B cell (primary cell): Measurements from ENCODE around the gene CISH. TPM values are rescaled to one million over a fixed set of nuclear protein-coding genes. Genes with fewer than 3 reads are reported as not detected.

Experiments used
- ATAC-seq: fragments of 200-7000 bp; cut with Tn5 transposase; one replicate; pipeline ENCODE4 v1.10.0; 2021; ENCODE audit warnings: low read depth, mild to moderate bottlenecking, moderate number of reproducible peaks, moderate library complexity
- CTCF ChIA-PET: fragments of 350-600 bp; sonication (Branson Sonifier 250); formaldehyde crosslinking; loops from one replicate; lab custom pipeline; 2021; ENCODE audit warnings: antibody characterized with exemption, inconsistent platforms; lab: Charles Lee
- POLR2A ChIA-PET: fragments of 350-600 bp; sonication (Branson Sonifier 250); formaldehyde crosslinking; loops from one replicate; lab custom pipeline; 2021; ENCODE audit warnings: antibody characterized with exemption; lab: Charles Lee
- DNase-seq: peaks from one replicate; pipeline ENCODE4 v3.0.0; 2013
- H2AFZ ChIP-seq: 2 replicates; pipeline ENCODE4 v1.6.1; 2012; ENCODE audit warnings: mild to moderate bottlenecking, low read depth, low read length; ENCODE audit not compliant: insufficient read depth, poor library complexity, severe bottlenecking
- H3K27ac ChIP-seq, 2 donors: 1 replicate in 1 of 2; 2 replicates in 1 of 2; pipeline ENCODE4 v1.5.1; 2012 to 2013; ENCODE audit warnings: low read length in 2 of 2, mild to moderate bottlenecking in 2 of 2, moderate library complexity in 1 of 2
- H3K27me3 ChIP-seq, 4 experiments: fragments of 200-600 bp in 1 of 4; sonication (generic) in 1 of 4; replicated peaks in 1 of 4; 1 replicate in 2 of 4; 2 replicates in 2 of 4; pipeline versions ENCODE4 v1.6.1 to v1.7.0; 2013 to 2016; ENCODE audit warnings: low read length in 3 of 4, mild to moderate bottlenecking in 2 of 4, mixed read lengths in 1 of 4, moderate library complexity in 1 of 4; ENCODE audit not compliant: insufficient read depth in 4 of 4, control insufficient read depth in 3 of 4; ENCODE audit errors: control extremely low read depth in 1 of 4
- H3K36me3 ChIP-seq, 2 experiments: replicated peaks in 1 of 2; 1 replicate in 1 of 2; 2 replicates in 1 of 2; pipeline versions ENCODE4 v1.6.1 to v1.7.1; 2013; ENCODE audit warnings: low read length in 1 of 2; ENCODE audit not compliant: insufficient read depth in 2 of 2, control insufficient read depth in 1 of 2; ENCODE audit errors: control extremely low read depth in 1 of 2, extremely low read depth in 1 of 2
- H3K4me1 ChIP-seq, 2 donors: fragments of 200-600 bp in 1 of 2; sonication (generic) in 1 of 2; 1 replicate in 1 of 2; 2 replicates in 1 of 2; pipeline versions ENCODE4 v1.5.1 to v1.6.1; 2013 to 2017; ENCODE audit warnings: low read length in 2 of 2; ENCODE audit not compliant: control insufficient read depth in 2 of 2, insufficient read depth in 2 of 2
- H3K4me2 ChIP-seq: replicated peaks from 2 replicates; pipeline ENCODE3; 2012; ENCODE audit warnings: mild to moderate bottlenecking, low read depth, low read length; ENCODE audit not compliant: poor library complexity, severe bottlenecking
- H3K4me3 ChIP-seq, 5 experiments: fragments of 200-600 bp in 1 of 5; sonication (generic) in 1 of 5; 1 replicate in 3 of 5; 2 replicates in 2 of 5; pipeline versions ENCODE4 v1.5.1 to v1.7.0; 2011 to 2016; ENCODE audit warnings: low read length in 4 of 5, mild to moderate bottlenecking in 4 of 5, low read depth in 2 of 5, control low read depth in 1 of 5, moderate library complexity in 1 of 5; ENCODE audit not compliant: insufficient read depth in 1 of 5; ENCODE audit errors: control extremely low read depth in 1 of 5, extremely low read depth in 1 of 5
- H3K79me2 ChIP-seq: fragments of 200-600 bp; sonication (generic); one replicate; pipeline ENCODE4 v1.6.0; 2016; ENCODE audit warnings: low read length; ENCODE audit not compliant: control insufficient read depth, insufficient read depth
- H3K9ac ChIP-seq: fragments of 200-600 bp; sonication (generic); 2 replicates; pipeline ENCODE4 v1.6.1; 2017; ENCODE audit warnings: mild to moderate bottlenecking, low read length, moderate library complexity
- H3K9me3 ChIP-seq, 3 donors: one replicate each; pipeline versions ENCODE4 v1.6.1 to v1.7.1; 2013; ENCODE audit warnings: low read length in 2 of 3; ENCODE audit not compliant: control insufficient read depth in 2 of 3, insufficient read depth in 1 of 3; ENCODE audit errors: control extremely low read depth in 1 of 3
- H4K20me1 ChIP-seq: 2 replicates; pipeline ENCODE4 v1.6.0; 2012; ENCODE audit warnings: mild to moderate bottlenecking, low read length; ENCODE audit not compliant: insufficient read depth, control insufficient read depth, poor library complexity, severe bottlenecking
- H3K27ac Mint-ChIP-seq: one replicate; pipeline ENCODE4 v1.8.0; 2021; ENCODE audit warnings: mixed read lengths
- H3K27me3 Mint-ChIP-seq: one replicate; pipeline ENCODE4 v1.8.0; 2021; ENCODE audit warnings: mixed read lengths
- H3K4me1 Mint-ChIP-seq: one replicate; pipeline ENCODE4 v1.8.0; 2021; ENCODE audit warnings: mixed read lengths
- H3K4me3 Mint-ChIP-seq: one replicate; pipeline ENCODE4 v1.8.0; 2021; ENCODE audit warnings: mixed read lengths
- H3K9me3 Mint-ChIP-seq: one replicate; pipeline ENCODE4 v1.8.0; 2022; ENCODE audit warnings: mixed read lengths; ENCODE audit not compliant: insufficient read depth
- EZH2 ChIP-seq: IDR thresholded peaks from 2 replicates; pipeline ENCODE4 v1.6.1; 2012; ENCODE audit warnings: borderline replicate concordance, low read depth, mild to moderate bottlenecking, moderate library complexity, low read length; ENCODE audit not compliant: insufficient read depth, poor library complexity, severe bottlenecking
- WGBS: methylation state at CpG from one replicate; pipeline ENCODE4 v1.1.5; 2013; ENCODE audit warnings: missing lambda C conversion rate; ENCODE audit not compliant: insufficient coverage; 5-methylcytosine and 5-hydroxymethylcytosine counted together
- intact Hi-C: fragments of 100-400 bp; cut with micrococcal nuclease; formaldehyde crosslinking; loops from one replicate; pipeline ENCODE4 v1.10.0; 2022
- polyA plus RNA-seq: library from polyadenylated mRNA; depleted of rRNA; stranded (reverse); fragments of >200 nt; gene quantifications from 2 replicates; pipeline ENCODE4 v1.2.3, GENCODE V29; 2012
- total RNA-seq, 2 donors: library from RNA; stranded (reverse); fragments of 120-200 nt in 1 of 2; gene quantifications; 1 replicate in 1 of 2; 2 replicates in 1 of 2; pipeline versions ENCODE4 v1.2.3 to v1.2.4, GENCODE V29; 2013 to 2022
- TF ChIP-seq, protein P1 (sequence below): fragments of 200-600 bp; IDR thresholded peaks from one replicate; pipeline ENCODE4 v1.8.0; 2022; ENCODE audit warnings: antibody characterized with exemption, mild to moderate bottlenecking

The CISH gene
- total and polyA plus RNA-seq, 2 donors (not counting 1 experiment from before 2014, with no cell fraction given): 2.3 to 3.5 TPM

DNA sequence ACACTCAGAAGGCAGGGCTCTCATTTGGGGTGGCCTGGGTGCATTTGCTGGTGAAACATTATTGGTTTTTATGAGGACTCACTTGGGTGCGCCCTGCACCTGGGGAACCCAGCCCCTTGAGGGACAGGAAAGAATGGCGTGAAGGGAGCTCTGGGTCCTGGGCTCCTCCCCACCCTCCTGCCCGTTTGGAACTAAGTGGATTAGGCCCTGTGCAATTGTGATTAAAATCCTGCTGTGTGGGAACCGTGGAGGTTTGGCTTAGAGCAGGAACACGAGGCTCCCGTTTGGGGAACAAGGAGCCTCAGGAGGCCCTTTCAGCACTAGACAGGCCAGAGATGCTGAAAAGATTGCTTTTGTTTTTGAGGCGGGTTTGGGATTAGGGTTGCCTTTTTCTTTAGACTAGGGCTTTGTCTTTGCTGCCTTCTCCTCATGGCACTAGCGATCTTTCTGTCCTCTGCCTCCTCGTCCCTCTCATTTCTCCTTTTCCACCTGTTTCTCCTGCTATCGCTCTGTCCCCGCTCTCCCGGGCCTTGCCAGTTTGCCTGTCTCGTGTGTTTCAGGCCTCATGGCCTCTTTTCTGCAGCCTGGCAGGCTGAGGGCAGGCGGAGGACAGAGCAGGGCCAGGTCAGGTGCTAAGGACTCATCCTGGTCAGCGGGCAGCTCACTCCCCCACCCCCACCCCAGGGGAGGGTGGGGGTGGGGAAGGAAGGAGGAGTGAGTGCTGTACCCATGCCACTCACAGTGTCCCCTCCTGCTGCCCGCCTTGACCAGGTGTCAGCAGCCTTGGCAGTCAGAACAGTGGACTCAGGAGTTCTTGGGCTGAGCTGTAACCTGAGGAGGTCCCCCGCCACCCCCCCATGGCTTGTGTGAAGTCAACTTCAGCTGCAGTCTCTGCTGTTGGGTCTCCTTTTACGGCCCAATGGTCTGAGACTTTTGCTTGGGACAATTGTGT, 13.9 kb upstream of the CISH start:
- peaks cover 41% of the 10 kb centered on the region for H4K20me1 ChIP-seq
- no peak overlapping the region for H3K4me3 Mint-ChIP-seq
- H3K27me3 Mint-ChIP-seq: no peaks in the 10 kb centered on the region
- ATAC-seq (no peak), DNase-seq (no peak)
- peaks cover 21 to 30% of the 10 kb centered on the region in 2 donors for H3K4me1 ChIP-seq
- H3K4me3 ChIP-seq: no peak overlapping the region
- CTCF ChIA-PET: interaction anchor here (1.1 to 14.0 kb wide), 3 partner anchors 9 to 27 kb away, joined by 3 to 224 read pairs (median 5); no protein-coding TSS in a partner anchor
- TF ChIP-seq EZH2: no peak
- TF ChIP-seq, protein P1, sequence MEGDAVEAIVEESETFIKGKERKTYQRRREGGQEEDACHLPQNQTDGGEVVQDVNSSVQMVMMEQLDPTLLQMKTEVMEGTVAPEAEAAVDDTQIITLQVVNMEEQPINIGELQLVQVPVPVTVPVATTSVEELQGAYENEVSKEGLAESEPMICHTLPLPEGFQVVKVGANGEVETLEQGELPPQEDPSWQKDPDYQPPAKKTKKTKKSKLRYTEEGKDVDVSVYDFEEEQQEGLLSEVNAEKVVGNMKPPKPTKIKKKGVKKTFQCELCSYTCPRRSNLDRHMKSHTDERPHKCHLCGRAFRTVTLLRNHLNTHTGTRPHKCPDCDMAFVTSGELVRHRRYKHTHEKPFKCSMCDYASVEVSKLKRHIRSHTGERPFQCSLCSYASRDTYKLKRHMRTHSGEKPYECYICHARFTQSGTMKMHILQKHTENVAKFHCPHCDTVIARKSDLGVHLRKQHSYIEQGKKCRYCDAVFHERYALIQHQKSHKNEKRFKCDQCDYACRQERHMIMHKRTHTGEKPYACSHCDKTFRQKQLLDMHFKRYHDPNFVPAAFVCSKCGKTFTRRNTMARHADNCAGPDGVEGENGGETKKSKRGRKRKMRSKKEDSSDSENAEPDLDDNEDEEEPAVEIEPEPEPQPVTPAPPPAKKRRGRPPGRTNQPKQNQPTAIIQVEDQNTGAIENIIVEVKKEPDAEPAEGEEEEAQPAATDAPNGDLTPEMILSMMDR: no peak
- no peak overlapping the region for H3K27ac ChIP-seq
- peaks cover 1 to 10% of the 10 kb centered on the region in 2 experiments for H3K36me3 ChIP-seq
- H3K4me2 ChIP-seq: no peak overlapping the region
- peaks cover 73% of the 10 kb centered on the region for H3K79me2 ChIP-seq
- no peaks in the 10 kb centered on the region for H3K9me3 Mint-ChIP-seq
- no peak overlapping the region for H3K27ac Mint-ChIP-seq
- H3K4me1 Mint-ChIP-seq: peaks cover 41% of the 10 kb centered on the region
- POLR2A ChIA-PET: no interaction called here
- 62% methylated on average over 14 of the region's 18 CpGs for WGBS
- intact Hi-C loops: no loop called here
- H3K27me3 ChIP-seq: no peaks in the 10 kb centered on the region
- H3K9ac ChIP-seq: no peak overlapping the region
- no peak overlapping the region for H2AFZ ChIP-seq
- peaks cover 0 to 4% (median 0%) of the 10 kb centered on the region in 3 donors for H3K9me3 ChIP-seq

DNA sequence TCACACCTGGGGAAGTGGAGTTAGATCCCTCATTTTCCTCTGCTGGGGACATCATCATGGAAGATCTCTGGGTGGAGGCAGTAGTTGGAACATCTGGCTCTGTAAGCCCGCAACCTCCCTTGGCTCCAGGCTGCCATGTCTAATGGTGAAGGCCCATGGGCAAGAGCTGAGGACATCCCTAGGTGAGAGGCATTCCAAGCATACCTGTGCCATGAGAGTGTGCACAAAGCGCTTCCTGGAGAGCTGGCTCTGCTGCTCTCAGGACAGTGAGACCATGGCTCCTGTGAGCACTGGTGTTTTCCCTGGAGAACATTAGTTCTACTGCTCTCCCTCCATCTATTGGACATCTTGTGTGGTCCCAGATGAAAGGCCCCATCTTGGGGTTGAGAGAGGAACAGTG, 13.1 kb upstream of the CISH start:
- intact Hi-C loops: no loop called here
- H3K27ac Mint-ChIP-seq: peak overlapping the region; percentile 42
- Histone ChIP-seq H3K4me1 (peaks cover 30 to 39% of the 10 kb centered on the region in 2 donors), H3K9me3 (peaks cover 0 to 4% (median 0%) of the 10 kb centered on the region in 3 donors), H3K4me3 (no peak overlapping the region), H2AFZ (no peak overlapping the region), H3K36me3 (peaks cover 1 to 10% of the 10 kb centered on the region in 2 experiments), H3K4me2 (no peak overlapping the region), H3K27me3 (no peaks in the 10 kb centered on the region), H3K27ac (peak overlapping the region in 1 of 2 donors; percentile 37), H4K20me1 (peaks cover 37% of the 10 kb centered on the region), H3K9ac (no peak overlapping the region), H3K79me2 (peaks cover 68% of the 10 kb centered on the region)
- no peak overlapping the region for H3K4me3 Mint-ChIP-seq
- H3K27me3 Mint-ChIP-seq: no peaks in the 10 kb centered on the region
- TF ChIP-seq EZH2: no peak
- TF ChIP-seq, protein P1: no peak
- ChIA-PET CTCF (interaction anchor here (1.1 to 14.0 kb wide), 2 partner anchors 8 to 27 kb away, joined by 3 to 224 read pairs; no protein-coding TSS in a partner anchor), POLR2A (no interaction called here)
- 92% methylated on average over 2 of the region's 2 CpGs for WGBS
- DNase-seq: no peak
- H3K9me3 Mint-ChIP-seq: no peaks in the 10 kb centered on the region
- no peak for ATAC-seq
- H3K4me1 Mint-ChIP-seq: peaks cover 46% of the 10 kb centered on the region
